Fibroblast of skin of right biceps (primary cell): ENCODE measurements around the gene ADAMTS17.
"Not testable (repeated sequence)": the region's sequence is repeated elsewhere in the genome, so short reads cannot be mapped to it uniquely, and the experiment has no call there.

Source experiments
- DNase-seq: peaks from one replicate; pipeline ENCODE4 v3.0.0-alpha.2; 2013

ADAMTS17 gene

DNA sequence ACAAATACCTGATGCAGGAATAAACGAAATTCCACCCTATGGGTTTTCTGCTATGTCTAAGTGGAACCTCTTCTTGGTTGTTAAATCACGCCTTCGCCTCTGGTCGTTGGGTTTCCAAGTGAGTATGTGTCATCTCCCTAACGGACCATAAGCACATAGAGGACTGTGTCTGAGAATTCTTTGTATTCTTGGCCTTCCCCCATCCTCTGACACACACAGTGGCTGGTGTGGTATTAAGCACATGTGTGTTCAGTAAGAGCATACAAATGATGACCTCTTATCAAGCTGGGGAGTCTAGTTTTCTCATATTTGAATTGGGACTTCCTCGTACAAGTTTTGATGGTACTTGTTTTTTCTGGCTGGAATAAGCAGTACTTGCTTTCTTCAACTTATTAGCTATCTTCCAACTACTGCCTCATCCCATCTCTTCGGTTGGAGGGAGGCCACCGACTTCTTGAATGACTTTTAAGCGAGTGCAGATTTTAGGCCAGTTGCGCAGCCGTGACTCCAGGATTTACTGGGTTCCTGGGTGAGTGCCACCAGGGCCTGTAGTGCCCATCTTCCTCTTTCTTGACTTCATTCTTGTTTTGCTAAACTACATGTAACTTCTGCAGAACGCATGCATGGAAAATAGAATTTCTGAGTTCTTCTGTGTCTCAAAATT is 240.2 kb downstream of the ADAMTS17 start:
- DNase-seq, result no peak

DNA sequence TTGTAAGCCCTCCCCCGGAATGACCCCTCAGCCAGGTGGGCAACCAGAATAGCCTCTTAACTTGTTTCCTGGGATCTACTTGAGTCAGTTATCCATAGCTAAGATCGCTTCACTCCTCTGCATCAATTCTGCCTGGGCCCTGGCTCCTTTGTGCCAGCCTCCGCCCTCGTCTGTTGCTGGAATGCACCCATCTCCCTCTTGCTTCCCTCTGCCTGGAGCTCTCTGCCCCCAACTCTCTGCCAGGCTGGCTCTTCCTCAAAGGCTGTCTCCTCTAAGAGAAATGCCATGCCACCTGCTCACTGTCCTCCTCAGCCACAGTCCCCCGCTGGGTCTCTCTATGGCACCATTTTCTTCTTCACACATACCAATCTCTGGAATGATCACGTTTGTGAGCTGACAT is 240.8 kb downstream of the ADAMTS17 start:
- no peak for DNase-seq

DNA sequence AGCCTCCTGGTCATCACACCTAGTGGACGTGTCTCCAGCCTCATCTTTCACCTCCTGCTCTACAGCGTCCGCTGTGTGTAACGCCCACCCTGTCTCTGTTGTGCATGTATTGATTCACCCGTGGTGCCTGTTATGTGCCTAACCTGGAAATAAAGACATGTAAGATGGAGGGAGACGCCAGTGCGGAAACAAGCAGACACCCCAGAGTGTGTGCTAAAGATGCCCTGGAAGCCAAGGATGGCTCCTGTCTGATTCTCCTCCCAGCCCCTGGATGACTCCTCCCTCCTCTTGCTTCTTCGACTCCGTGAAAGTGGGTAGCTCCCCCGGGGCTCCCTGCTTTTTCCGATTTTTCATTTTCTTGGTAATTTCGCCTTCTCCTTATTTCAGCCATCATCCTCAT is 241.8 kb downstream of the ADAMTS17 start:
- DNase-seq, result no peak

DNA sequence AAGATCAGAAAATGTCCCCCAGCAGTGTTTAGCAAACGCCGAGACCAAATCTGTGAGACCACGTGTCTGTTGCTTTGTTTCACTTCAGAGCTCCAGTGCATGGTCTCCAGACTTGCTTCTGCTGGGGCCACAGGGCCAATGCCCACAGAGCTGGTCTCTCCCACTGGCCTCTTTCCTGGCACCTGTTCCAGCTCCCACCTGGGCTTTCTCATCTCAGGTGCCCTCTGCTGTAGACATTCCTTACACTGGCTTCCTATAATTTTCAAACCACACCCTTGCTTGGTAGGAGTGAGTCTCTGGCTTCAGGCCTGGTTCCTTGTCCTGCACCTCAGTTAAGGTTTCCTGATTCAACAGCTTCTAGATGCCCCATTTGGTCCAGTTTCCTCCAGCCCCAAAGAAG is 243.1 kb downstream of the ADAMTS17 start:
- no peak for DNase-seq

DNA sequence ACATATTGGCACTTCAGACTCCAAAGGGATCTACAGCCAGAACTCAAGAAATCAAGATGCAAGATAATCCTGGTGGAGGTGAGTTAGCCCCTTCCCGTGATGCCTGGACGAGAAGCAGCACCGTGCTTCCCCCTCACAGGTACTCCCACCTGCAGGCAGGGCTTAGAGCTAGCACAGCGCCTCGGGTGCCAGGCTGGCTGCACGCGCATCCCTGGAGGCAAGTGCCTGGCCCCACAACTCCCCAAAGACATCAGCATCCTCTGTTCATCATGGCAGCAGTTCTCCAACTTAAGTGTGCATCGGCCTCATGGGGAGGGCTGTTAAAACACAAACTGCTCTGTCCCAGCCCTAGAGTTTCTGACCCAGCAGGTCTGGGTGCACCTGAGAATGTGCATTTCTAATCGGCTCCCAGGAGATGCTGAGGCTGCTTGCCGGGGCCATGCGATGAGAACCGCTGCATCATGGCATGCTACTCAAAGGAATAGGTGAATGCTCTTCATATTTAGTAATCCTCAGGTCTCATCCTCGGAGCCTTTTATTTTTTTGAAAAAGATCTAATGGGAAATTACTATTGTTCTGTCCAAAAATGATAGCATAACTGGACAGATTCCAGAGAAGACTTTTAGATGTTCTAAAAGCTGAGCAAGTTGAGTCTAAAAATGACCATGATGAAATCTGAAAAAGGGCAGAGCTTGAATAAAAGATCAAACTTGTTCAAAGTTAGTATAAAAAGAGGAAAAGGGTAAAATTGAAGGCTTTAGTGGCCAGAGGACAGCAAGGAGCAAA is 244.2 kb downstream of the ADAMTS17 start:
- DNase-seq, result no peak

DNA sequence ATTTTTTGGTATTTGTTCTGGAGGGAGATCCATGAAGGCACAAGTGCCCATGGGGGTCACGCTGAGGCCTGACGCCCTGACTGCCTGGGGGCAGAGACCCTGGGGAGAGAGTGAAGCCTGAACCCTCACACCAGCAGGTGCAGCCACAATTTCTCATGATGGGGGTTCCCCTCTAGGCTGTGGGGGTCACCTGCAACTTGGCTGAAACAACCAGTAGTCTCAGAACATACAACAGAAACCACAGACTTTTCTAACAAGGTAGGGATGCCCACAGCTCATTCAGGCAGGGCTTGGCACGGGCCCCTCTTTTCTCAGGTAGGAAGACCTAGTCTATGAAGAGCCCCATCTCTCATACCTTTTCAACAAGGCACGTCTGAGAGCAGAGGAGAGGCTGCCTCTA is 245.1 kb downstream of the ADAMTS17 start:
- DNase-seq, result no peak

DNA sequence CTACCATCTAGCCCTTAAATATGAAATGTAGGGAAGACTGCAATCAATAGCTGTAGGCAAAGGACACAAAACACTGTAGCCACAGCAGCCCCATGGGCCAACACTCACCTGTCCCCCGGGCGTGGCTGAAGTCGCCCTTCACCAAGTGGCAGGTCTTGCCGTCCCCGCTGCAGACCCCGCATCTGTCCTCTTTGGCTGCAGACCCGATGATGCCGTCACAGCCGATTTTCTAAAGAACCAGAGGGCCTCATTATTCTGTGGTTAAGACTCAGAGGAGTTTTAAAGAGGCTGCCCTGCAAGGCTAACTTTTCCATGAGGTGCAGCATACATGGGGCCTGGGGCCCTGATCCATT is 245.6 kb downstream of the ADAMTS17 start:
- no peak for DNase-seq

DNA sequence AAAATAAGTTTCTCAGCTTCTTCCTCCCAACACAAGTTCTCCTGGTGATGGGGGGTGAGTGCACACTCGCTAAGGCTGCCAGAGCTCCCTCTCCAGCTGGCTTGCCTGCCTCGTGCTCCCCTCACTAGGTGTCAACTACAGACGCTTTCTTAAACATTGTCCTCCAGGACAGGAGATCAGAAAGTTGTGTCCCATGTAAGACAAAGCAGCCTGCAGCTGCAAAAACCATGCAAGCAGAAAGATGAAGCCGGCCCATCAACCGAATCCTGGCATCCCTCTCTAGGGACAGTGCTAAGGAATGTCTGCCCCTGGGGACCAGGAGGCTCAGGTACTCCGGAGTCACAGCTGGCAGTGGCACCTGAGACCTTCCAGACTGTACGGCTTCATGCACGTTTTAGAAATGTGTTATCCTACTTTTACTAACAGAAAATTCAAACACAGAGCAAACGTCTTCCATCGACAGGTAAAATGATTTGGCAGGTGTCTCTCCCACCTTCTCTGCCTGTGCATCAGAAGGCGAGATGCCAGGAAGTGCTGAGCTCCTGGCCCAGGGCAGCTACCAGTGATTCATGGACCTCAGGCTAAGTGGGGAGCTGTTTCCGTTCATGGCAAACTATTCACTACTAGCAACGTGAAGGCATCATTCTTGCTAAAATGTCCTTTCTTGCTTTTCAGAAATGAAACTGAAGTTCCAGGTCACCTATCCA is 246.1 kb downstream of the ADAMTS17 start:
- DNase-seq, result no peak

DNA sequence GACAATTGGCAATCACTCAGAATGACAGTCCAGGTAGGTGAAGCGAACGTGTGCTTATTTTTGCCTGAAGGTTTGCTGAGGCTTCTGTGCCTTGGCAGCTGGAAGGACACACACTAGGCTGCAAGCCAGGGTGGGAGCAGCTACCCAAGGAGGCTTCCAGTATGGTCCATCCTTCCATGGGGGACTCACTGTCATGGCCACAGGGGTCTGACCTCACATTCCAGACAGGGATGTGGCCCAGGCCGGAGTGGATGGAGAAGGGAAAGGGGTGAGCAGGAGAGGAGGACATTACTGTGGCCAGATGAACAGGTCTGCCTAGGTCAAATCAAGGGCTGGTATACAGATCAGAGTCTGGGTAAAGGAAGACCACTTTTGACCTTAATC is 247.7 kb downstream of the ADAMTS17 start:
- DNase-seq, result no peak

DNA sequence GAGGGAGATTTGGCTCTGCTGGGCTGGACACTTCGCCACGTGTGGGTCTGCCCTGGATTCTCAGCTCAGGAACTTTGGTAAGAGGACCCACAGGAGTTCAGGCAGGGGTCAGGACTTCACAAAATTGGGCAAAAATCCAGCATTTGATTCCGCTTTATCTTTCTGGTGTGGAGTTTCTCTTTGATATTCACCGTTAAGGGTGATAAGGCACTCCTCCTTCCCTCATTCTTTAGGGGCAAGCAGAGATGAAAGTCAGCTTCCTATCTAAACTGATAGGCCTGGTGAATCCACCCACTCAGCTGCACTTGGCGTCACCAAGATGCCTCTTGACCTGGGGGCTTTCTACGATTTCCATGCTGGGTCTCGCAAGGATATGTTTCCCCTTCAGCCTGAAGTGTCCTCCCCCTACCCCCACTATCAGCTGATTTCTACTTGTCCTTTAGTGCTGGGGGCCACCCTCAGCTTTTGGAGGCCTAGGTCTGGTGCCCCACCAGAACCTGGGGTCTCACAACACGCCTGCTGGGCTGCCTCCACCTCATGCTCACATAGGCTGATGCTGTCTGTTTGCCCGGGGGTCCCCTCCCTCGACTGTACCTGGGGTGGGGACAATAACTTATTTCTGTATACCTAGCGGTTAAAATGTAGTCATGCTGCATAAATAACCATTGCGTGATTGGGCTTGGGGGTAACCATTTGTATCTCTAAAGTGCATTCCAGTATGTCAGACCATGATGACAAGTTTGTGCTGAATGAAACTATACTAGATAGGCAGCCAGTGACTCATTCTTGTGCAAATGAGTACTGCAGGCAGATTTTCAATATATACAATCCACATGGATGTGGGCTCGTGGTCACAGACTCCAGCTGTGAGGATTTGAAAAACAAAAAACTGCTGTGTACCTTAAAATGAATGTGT is 248.3 kb downstream of the ADAMTS17 start:
- peak; percentile 90 for DNase-seq

DNA sequence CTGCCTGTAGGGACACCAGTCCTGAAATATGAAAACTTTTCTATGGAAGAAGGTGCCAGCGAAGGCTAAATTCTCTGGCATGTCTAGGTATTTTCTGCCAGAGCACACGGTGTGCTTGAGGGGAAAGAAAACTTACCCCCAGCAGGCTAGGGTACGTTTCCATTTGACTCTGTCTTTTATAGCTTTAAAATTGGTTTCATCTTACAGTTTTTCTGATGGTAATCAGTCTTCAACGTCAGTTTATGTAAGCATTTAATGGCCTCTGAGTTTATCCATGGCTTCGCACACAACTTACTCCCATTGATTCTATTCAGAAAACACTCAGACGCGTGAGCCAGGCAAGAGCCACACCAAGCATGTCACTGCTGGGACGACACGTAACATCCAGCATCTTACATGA is 249.7 kb downstream of the ADAMTS17 start:
- DNase-seq, result no peak

DNA sequence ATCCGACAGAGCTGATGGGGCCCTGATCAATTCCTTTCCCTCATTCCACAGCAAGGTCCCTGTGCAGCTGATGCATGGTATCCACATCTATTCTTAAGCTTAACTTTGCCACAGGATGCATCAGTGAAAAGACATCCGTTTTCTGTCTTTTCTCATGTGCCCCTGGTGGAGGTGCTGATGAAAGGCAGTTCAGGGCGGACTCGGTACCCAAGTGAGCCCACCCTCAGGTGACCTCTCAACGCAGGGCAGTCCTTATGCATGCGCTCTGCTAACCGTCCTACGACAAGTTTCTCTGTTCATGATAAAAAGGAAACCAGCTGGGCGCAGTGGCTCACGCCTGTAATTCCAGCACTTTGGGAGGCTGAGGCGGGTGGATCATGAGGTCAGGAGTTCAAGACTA is 251.4 kb downstream of the ADAMTS17 start:
- DNase-seq, result no peak

DNA sequence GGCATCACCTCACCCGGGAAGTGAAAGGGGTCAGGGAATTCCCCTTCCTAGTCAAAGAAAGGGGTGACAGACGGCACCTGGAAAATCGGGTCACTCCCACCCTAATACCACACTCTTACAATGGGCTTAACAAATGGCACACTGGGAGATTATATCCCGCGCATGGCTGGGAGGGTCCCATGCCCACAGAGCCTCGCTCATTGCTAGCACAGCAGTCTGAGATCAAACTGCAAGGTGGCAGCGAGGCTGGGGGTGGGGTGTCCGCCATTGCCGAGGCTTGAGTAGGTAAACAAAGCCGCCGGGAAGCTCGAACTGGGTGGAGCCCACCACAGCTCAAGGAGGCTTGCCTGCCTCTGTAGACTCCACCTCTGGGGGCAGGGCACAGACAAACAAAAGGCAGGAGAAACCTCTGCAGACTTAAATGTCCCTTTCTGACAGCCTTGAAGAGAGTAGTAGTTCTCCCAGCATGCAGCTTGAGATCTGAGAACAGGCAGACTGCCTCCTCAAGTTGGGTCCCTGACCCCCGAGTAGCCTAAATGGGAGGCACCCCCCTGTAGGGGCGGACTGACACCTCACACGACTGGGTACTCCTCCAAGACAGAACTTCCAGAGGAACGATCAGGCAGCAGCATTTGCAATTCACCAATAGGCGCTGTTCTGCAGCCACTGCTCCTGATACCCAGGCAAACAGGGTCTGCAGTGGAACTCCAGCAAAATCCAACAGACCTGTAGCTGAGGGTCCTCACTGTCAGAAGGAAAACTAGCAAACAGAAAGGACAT is 257.5 kb downstream of the ADAMTS17 start:
- not testable (repeated sequence) for DNase-seq

DNA sequence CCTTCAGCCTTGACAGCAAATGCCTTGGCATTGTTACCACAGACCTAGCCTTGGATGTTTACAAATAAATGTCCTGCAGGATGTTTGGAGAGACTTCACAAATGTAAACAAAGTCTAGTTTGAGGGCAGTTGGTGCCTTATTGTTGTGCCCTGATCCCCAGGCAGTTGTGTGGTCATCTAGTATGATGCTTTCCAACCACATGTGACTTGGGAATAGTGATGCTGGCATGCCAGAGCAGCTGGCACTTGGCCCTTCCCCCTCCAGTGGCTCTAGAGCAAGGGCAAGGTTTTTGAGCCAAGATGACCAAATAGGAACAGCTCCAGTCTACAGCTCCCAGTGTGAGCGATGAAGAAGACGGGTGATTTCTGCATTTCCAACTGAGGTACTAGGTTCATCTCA is 258.2 kb downstream of the ADAMTS17 start:
- DNase-seq, result no peak

DNA sequence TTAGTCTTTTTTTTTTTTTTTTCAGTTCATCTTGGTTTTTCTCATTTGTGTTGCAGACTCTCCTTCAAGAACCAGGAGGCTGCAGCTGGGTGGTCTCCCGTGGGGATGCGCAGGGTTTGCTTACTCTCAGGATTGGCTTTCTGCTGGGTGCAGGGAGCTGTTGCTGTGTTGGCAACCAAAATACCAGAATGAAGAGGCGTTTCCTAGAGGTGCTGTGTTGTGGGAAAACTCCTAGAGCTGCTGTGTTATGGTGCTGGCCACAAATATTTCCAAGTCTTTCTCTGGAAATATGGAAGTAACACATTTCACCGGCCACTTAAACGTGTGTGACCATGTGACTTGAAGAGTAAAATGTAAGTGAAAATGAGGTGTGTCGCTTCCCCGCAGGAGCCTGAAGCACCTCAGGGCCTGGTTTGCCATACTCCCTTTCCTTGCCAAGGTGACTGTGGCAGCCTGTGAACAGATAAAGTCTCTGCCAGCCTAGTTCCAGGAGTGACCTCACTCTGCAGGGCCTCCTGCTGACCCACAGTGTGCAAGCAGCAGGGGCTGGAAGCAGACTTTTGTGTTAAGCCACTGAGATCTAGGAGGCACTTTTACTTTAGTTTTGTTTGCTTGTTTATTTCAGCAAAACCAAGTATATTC is 258.9 kb downstream of the ADAMTS17 start:
- no peak for DNase-seq

DNA sequence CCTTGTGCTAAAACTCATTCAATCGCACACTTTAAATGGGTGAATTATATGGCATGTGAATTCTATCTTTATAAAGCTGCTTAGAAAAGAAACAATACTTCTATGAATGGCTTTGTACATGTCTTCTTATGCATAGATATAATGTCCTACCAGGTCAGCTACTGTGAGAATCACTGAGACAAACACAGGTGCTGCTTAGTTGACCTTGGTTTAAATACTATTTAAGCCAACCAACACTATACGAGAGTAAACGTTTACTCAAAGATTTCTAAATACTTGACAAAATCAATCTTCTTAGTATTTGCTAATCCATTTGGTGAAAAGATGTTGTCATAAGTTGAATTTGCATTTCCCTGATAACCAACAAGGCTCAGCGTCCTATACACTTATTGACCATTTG is 260.3 kb downstream of the ADAMTS17 start:
- no peak for DNase-seq

DNA sequence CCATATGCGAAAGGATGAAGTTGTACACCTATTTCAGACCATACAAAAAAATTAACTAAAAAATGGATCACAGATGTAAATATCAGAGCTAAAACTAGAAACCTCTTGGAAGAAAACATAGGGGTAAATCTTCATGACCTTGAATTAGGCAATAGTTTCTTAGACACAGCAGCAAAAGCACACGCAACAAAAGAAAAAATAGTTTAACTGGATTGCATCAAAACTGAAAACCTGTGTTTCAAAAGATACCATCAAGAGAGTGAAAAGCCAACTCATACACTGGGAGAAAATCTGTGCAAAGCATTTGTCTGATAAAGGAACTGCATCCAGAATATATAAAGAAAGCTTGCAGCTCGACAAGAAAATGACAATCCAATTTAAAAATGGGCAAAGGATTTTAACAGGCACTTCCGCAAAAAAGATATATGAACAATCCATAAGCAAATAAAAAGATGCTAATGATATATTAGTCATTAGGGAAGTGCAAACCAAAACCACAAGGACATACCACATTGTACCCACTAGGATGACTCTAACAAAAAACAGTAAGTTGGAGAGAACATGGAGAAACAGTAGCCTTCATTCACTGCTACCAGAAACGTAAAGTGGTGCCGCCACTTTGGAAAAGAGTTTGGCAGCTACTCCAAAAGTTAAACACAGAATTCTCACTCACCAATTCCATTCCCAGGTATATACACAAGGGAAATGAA is 263.1 kb downstream of the ADAMTS17 start:
- DNase-seq, result no peak

DNA sequence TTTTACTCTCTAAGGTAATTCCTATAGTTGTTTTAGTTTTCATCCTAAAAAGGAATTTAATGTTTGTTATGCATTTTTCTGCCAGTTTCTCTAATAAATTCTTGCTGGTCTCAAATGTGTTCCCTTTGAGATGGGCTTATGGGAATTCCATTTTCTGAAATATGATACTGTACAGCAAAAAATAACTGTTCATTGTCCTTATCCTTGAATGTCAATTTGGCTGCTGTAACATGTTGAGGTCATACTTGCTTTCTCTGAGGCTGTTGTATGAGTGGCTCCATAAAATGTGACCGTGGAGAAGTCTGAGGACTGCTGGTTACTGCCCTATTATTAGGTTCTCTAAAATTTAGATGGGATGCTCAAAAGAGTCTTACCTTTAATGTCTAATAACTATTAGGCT is 266.5 kb downstream of the ADAMTS17 start:
- no peak for DNase-seq

DNA sequence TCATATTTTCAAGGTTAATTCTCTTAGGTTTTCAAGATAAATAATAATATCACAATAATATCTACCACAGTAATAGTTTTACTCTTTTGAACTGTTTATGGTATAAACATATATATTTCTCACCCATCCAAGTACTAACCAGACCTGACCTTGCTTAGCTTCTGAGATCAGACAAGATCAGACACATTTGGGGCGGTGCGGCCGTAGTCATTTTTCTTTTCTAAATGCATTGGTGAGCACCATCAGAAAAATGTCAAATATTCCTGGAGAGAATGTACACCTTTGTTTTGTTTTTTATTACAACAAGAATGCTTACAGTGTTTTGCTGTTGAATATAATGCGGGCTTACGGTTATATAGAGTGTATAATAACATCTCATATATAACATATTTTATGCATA is 267.8 kb downstream of the ADAMTS17 start:
- no peak for DNase-seq

DNA sequence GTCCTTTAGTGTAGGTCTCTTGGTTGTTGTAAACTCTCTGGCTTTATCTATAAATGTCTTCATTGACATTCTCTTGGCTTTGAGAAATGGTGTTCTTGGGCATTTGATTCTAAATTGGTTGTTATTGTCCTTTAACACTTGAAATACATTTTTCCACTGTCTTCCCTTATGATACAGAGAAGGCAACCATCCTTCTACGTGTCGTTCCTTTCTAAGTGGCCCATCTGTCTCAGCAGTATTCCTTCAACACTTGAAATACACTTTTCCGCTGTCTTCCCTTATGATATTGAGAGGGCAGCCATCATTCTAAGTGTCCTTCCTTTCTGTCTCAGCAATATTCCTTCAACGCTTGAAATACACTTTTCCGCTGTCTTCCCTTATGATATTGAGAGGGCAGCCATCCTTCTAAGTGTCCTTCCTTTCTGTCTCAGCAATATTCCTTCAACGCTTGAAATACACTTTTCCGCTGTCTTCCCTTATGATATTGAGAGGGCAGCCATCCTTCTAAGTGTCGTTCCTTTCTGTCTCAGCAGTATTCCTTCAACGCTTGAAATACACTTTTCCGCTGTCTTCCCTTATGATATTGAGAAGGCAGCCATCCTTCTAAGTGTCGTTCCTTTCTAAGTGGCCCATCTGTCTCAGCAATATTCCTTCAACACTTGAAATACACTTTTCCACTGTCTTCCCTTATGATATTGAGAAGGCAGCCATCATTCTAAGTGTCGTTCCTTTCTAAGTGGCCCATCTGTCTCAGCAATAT is 275.1 kb downstream of the ADAMTS17 start:
- DNase-seq, result not testable (repeated sequence)
